H1 (cell line): ENCODE data around the gene NBEA. TPM values are rescaled to one million over a fixed set of nuclear protein-coding genes. Genes with fewer than 3 reads are reported as not detected.

Source experiments
- CTCF ChIA-PET: fragments of 300-600 bp; sonication (Branson Sonifier 250); formaldehyde crosslinking; loops from one replicate; lab custom pipeline; 2021; ENCODE audit not compliant: partially characterized antibody; lab: Charles Lee
- POLR2A ChIA-PET: fragments of 300-600 bp; sonication (Branson Sonifier 250); formaldehyde crosslinking; loops from one replicate; lab custom pipeline; 2021; ENCODE audit warnings: inconsistent platforms; ENCODE audit not compliant: partially characterized antibody; lab: Charles Lee
- DNase-seq, 2 experiments: peaks; one replicate each; pipeline versions ENCODE4 v3.0.0 to v3.0.0-alpha.2; 2010 to 2022; ENCODE audit warnings: low spot score in 2 of 2, low read depth in 1 of 2, mixed read lengths in 1 of 2
- FAIRE-seq: peaks from 2 replicates; lab custom pipeline; 2011; peaks lifted over from hg19 to GRCh38; lab: Jason Lieb, UNC
- H2AFZ ChIP-seq: 2 replicates; pipeline ENCODE4 v1.8.1; 2012; ENCODE audit warnings: low read length, inconsistent platforms
- H2AK5ac ChIP-seq: 2 replicates; pipeline ENCODE4 v1.6.1; 2013; ENCODE audit warnings: low read depth, low read length
- H2BK120ac ChIP-seq: replicated peaks from 2 replicates; pipeline ENCODE3; 2013; ENCODE audit warnings: low read depth, low read length, inconsistent platforms
- H2BK12ac ChIP-seq: 2 replicates; pipeline ENCODE4 v1.6.1; 2013; ENCODE audit warnings: low read depth, low read length
- H2BK15ac ChIP-seq: 2 replicates; pipeline ENCODE4 v1.6.1; 2013; ENCODE audit warnings: low read length
- H2BK20ac ChIP-seq: 2 replicates; pipeline ENCODE4 v1.6.1; 2013; ENCODE audit warnings: low read length
- H2BK5ac ChIP-seq: 2 replicates; pipeline ENCODE4 v1.6.1; 2013; ENCODE audit warnings: low read depth, low read length
- H3K14ac ChIP-seq: 2 replicates; pipeline ENCODE4 v1.6.1; 2013; ENCODE audit warnings: inconsistent platforms; ENCODE audit not compliant: insufficient read length
- H3K18ac ChIP-seq: 2 replicates; pipeline ENCODE4 v1.6.1; 2013; ENCODE audit warnings: low read length; ENCODE audit errors: extremely low read depth
- H3K23ac ChIP-seq: 2 replicates; pipeline ENCODE4 v1.6.1; 2013; ENCODE audit warnings: inconsistent platforms; ENCODE audit not compliant: insufficient read length
- H3K23me2 ChIP-seq: 2 replicates; pipeline ENCODE4 v1.6.1; 2013; ENCODE audit warnings: low read depth, low read length
- H3K27ac ChIP-seq: 2 replicates; pipeline ENCODE4 v1.6.1; 2011; ENCODE audit warnings: low read depth, low read length, inconsistent platforms
- H3K27me3 ChIP-seq, 4 experiments: replicated peaks in 1 of 4; 1 replicate in 1 of 4; 2 replicates in 3 of 4; pipeline versions ENCODE4 v1.6.1 to v1.8.1; 2011 to 2013; ENCODE audit warnings: low read length in 3 of 4, mild to moderate bottlenecking in 3 of 4, inconsistent platforms in 2 of 4, mixed read lengths in 2 of 4, moderate library complexity in 1 of 4; ENCODE audit not compliant: control insufficient read depth in 3 of 4, insufficient read depth in 3 of 4; ENCODE audit errors: extremely low read depth in 1 of 4
- H3K36me3 ChIP-seq, 4 experiments: 2 replicates each; pipeline versions ENCODE4 v1.6.1 to v1.8.1; 2011 to 2013; ENCODE audit warnings: mild to moderate bottlenecking in 4 of 4, low read length in 3 of 4, moderate library complexity in 2 of 4, control low read depth in 1 of 4, inconsistent platforms in 1 of 4; ENCODE audit not compliant: insufficient read depth in 4 of 4, control insufficient read depth in 2 of 4
- H3K4ac ChIP-seq: replicated peaks from 2 replicates; pipeline ENCODE3; 2013; ENCODE audit warnings: low read length, low read depth, mixed read lengths, inconsistent platforms; ENCODE audit not compliant: insufficient read length
- H3K4me1 ChIP-seq, 4 experiments: replicated peaks in 1 of 4; 1 replicate in 1 of 4; 2 replicates in 3 of 4; pipeline versions ENCODE4 v1.6.1 to v1.8.1; 2011 to 2013; ENCODE audit warnings: low read length in 3 of 4, inconsistent platforms in 2 of 4, mixed read lengths in 1 of 4; ENCODE audit not compliant: insufficient read depth in 4 of 4, control insufficient read depth in 3 of 4
- H3K4me2 ChIP-seq, 2 experiments: 2 replicates each; pipeline versions ENCODE4 v1.6.1 to v1.8.1; 2011 to 2013; ENCODE audit warnings: low read depth in 2 of 2, low read length in 2 of 2, control low read depth in 1 of 2, inconsistent platforms in 1 of 2, mild to moderate bottlenecking in 1 of 2; ENCODE audit not compliant: insufficient read depth in 1 of 2
- H3K4me3 ChIP-seq, 4 experiments: fragments of 200-600, 300-600 bp in 1 of 4; sonication (generic), shearing (Covaris generic), sonication (Bioruptor Twin) in 1 of 4; 2 replicates each; pipeline versions ENCODE4 v1.5.1 to v1.8.1; 2011 to 2016; ENCODE audit warnings: low read length in 4 of 4, low read depth in 3 of 4, control low read depth in 2 of 4, inconsistent platforms in 2 of 4, mild to moderate bottlenecking in 2 of 4, mixed read lengths in 1 of 4, moderate library complexity in 1 of 4; ENCODE audit not compliant: insufficient read depth in 2 of 4; ENCODE audit errors: extremely low read depth in 1 of 4
- H3K56ac ChIP-seq: replicated peaks from 2 replicates; pipeline ENCODE3; 2013; ENCODE audit warnings: low read depth, mild to moderate bottlenecking, mixed read lengths, low read length, inconsistent platforms; ENCODE audit not compliant: insufficient read length
- H3K79me1 ChIP-seq: 2 replicates; pipeline ENCODE4 v1.6.1; 2013; ENCODE audit warnings: low read depth, low read length, control low read depth
- H3K79me2 ChIP-seq, 2 experiments: 2 replicates each; pipeline versions ENCODE4 v1.6.1 to v1.8.1; 2012 to 2013; ENCODE audit warnings: low read length in 2 of 2, mild to moderate bottlenecking in 2 of 2, inconsistent platforms in 1 of 2; ENCODE audit not compliant: insufficient read depth in 2 of 2, control insufficient read depth in 1 of 2
- H3K9ac ChIP-seq, 4 experiments: replicated peaks in 1 of 4; 1 replicate in 1 of 4; 2 replicates in 3 of 4; pipeline versions ENCODE4 v1.6.1 to v1.8.1; 2011 to 2013; ENCODE audit warnings: low read depth in 3 of 4, low read length in 3 of 4, control low read depth in 2 of 4, mild to moderate bottlenecking in 2 of 4, moderate library complexity in 2 of 4, inconsistent platforms in 1 of 4; ENCODE audit errors: extremely low read depth in 1 of 4
- H3K9me3 ChIP-seq, 2 experiments: 2 replicates each; pipeline versions ENCODE4 v1.6.1 to v1.8.1; 2012 to 2013; ENCODE audit warnings: mild to moderate bottlenecking in 2 of 2, moderate library complexity in 2 of 2, control low read depth in 1 of 2, inconsistent platforms in 1 of 2, low read depth in 1 of 2, low read length in 1 of 2, mixed read lengths in 1 of 2; ENCODE audit not compliant: insufficient read depth in 2 of 2
- H4K20me1 ChIP-seq, 2 experiments: replicated peaks in 1 of 2; 2 replicates each; pipeline versions ENCODE3 to v1.8.1; 2011 to 2013; ENCODE audit warnings: inconsistent platforms in 2 of 2, low read length in 2 of 2, mild to moderate bottlenecking in 1 of 2; ENCODE audit not compliant: insufficient read depth in 2 of 2, control insufficient read depth in 1 of 2
- H4K5ac ChIP-seq: 2 replicates; pipeline ENCODE4 v1.6.1; 2013; ENCODE audit warnings: low read length, low read depth, mixed read lengths, inconsistent platforms; ENCODE audit not compliant: insufficient read length
- H4K8ac ChIP-seq: 2 replicates; pipeline ENCODE4 v1.8.0; 2013; ENCODE audit warnings: mild to moderate bottlenecking, moderate library complexity, low read length, inconsistent platforms; ENCODE audit not compliant: insufficient read depth; ENCODE audit errors: extremely low read depth
- H4K91ac ChIP-seq: replicated peaks from 2 replicates; pipeline ENCODE3; 2013; ENCODE audit warnings: low read length, mixed read lengths, inconsistent platforms; ENCODE audit not compliant: insufficient read length
- CBX8 ChIP-seq: fragments of 300-800, 300-1000 bp; sonication (generic); IDR thresholded peaks from 2 replicates; pipeline ENCODE4 v1.7.1; 2016; ENCODE audit warnings: low read depth, low read length, borderline replicate concordance
- EGR1 ChIP-seq: IDR thresholded peaks from 2 replicates; pipeline ENCODE4 v1.6.1; 2011; ENCODE audit warnings: low read depth, low read length, borderline replicate concordance
- FOSL1 ChIP-seq: IDR thresholded peaks from 2 replicates; pipeline ENCODE4 v1.6.1; 2011; ENCODE audit warnings: mild to moderate bottlenecking, low read depth, low read length, moderate library complexity; ENCODE audit not compliant: insufficient read depth
- GABPA ChIP-seq: IDR thresholded peaks from 2 replicates; pipeline ENCODE4 v1.6.1; 2011; ENCODE audit warnings: mild to moderate bottlenecking, low read length, moderate library complexity, borderline replicate concordance; ENCODE audit not compliant: insufficient read depth
- SIRT6 ChIP-seq: IDR thresholded peaks from one replicate; pipeline ENCODE4 v1.7.1; 2012; ENCODE audit warnings: low read length, inconsistent platforms
- SRF ChIP-seq: IDR thresholded peaks from 2 replicates; pipeline ENCODE4 v1.6.1; 2011; ENCODE audit warnings: mild to moderate bottlenecking, low read depth, low read length, moderate library complexity
- TAF1 ChIP-seq: IDR thresholded peaks from 2 replicates; pipeline ENCODE4 v1.6.1; 2011; ENCODE audit warnings: mild to moderate bottlenecking, low read depth, low read length
- TAF7 ChIP-seq: optimal IDR thresholded peaks from 2 replicates; pipeline ENCODE3; 2011; ENCODE audit warnings: low read depth, mild to moderate bottlenecking, inconsistent platforms, low read length, moderate library complexity, borderline replicate concordance
- WGBS, 2 experiments: shearing (Covaris generic) in 1 of 2; methylation state at CpG; one replicate each; pipeline versions ENCODE4 v1.1.6 to v1.1.7; 2013 to 2015; ENCODE audit warnings: low lambda C conversion rate in 2 of 2, mixed read lengths in 2 of 2, inconsistent platforms in 1 of 2, low coverage in 1 of 2, missing lambda C conversion rate in 1 of 2; ENCODE audit not compliant: insufficient replicate concordance in 2 of 2, insufficient coverage in 1 of 2, insufficient read length in 1 of 2; ENCODE audit errors: extremely low coverage in 1 of 2, missing lambda C conversion rate in 1 of 2; 5-methylcytosine and 5-hydroxymethylcytosine counted together
- polyA plus RNA-seq, 7 experiments: library from polyadenylated mRNA; depleted of rRNA in 3 of 7; stranded (reverse) in 5 of 7; unstranded in 2 of 7; fragments of >200 nt in 5 of 7; fragments of 200-250 nt in 2 of 7; gene quantifications; 1 replicate in 5 of 7; 2 replicates in 1 of 7; 4 replicates in 1 of 7; pipeline versions ENCODE4 v1.2.1 to v1.2.3, GENCODE V29; 2011 to 2013; ENCODE audit warnings: missing spikeins in 2 of 7, mixed read lengths in 2 of 7
- total RNA-seq: library from RNA; stranded (reverse); fragmentation: NEBNext Ultra II Directional; extraction: Animal tissue kit (Norgen Biotek cat#: 25700); gene quantifications from 2 replicates; pipeline ENCODE4 v1.2.1, GENCODE V29; 2021
- TF ChIP-seq, protein P1 (sequence below): IDR thresholded peaks from 2 replicates; pipeline ENCODE4 v1.6.1; 2011; ENCODE audit warnings: low read depth, mild to moderate bottlenecking, low read length; ENCODE audit not compliant: insufficient read depth
- TF ChIP-seq, protein P2 (sequence below): IDR thresholded peaks from 2 replicates; pipeline ENCODE4 v1.6.1; 2011; ENCODE audit warnings: low read length, improper control_type of control experiment

NBEA gene
- total and polyA plus RNA-seq, 2 of the 8 experiments (the other 6 are each of a cell fraction or from before 2014, with no cell fraction given) = 14.2 to 21.5 TPM

- WGBS, 2 experiments = 95% methylated on average over 1 of the region's 1 CpG; no CpG with 5 or more reads in 1 of the 2 experiments
- FAIRE-seq = no peak
- Histone ChIP-seq H3K56ac (no peak overlapping the region), H2BK5ac (no peak overlapping the region), H3K27me3 (no peaks in the 10 kb centered on the region), H3K27ac (no peak overlapping the region), H3K9ac (no peak overlapping the region), H4K8ac (no peak overlapping the region), H3K36me3 (no peaks in the 10 kb centered on the region), H3K4me3 (no peak overlapping the region), H3K9me3 (no peaks in the 10 kb centered on the region), H2BK15ac (no peak overlapping the region), H4K91ac (no peak overlapping the region), H3K18ac (no peak overlapping the region), H3K79me1 (no peaks in the 10 kb centered on the region), H4K5ac (no peak overlapping the region), H3K23me2 (no peaks in the 10 kb centered on the region), H2AFZ (no peak overlapping the region), H3K23ac (no peak overlapping the region), H3K4me2 (no peak overlapping the region), H2BK12ac (no peak overlapping the region), H3K4me1 (no peaks in the 10 kb centered on the region), H2BK120ac (no peak overlapping the region), H3K14ac (no peak overlapping the region)
- DNase-seq = no peak
- ChIA-PET POLR2A (no interaction called here), CTCF (no interaction called here)
- TF ChIP-seq SIRT6 (no peak), GABPA (no peak), FOSL1 (no peak), CBX8 (no peak), SRF (no peak), TAF1 (no peak), EGR1 (no peak), TAF7 (no peak)
- TF ChIP-seq, protein P1, sequence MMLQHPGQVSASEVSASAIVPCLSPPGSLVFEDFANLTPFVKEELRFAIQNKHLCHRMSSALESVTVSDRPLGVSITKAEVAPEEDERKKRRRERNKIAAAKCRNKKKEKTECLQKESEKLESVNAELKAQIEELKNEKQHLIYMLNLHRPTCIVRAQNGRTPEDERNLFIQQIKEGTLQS = no peak
- TF ChIP-seq, protein P2, sequence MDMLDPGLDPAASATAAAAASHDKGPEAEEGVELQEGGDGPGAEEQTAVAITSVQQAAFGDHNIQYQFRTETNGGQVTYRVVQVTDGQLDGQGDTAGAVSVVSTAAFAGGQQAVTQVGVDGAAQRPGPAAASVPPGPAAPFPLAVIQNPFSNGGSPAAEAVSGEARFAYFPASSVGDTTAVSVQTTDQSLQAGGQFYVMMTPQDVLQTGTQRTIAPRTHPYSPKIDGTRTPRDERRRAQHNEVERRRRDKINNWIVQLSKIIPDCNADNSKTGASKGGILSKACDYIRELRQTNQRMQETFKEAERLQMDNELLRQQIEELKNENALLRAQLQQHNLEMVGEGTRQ = no peak
- TF ChIP-seq, all 59 proteins: peak for 0
- Histone ChIP-seq H2AK5ac (no peak overlapping the region), H3K79me2 (no peaks in the 10 kb centered on the region), H2BK20ac (no peak overlapping the region), H4K20me1 (no peaks in the 10 kb centered on the region), H3K4ac (no peak overlapping the region)
These were observed 337.4 kb downstream of the NBEA start for GRCh38 chr13:35279500-35279899.
